ENCODE results near the gene BIN1. TPM values are rescaled to one million over a fixed set of nuclear protein-coding genes. Genes with fewer than 3 reads are reported as not detected.

BIN1 gene
- total RNA-seq, 1 experiment from 2014 or later: 31.8 TPM

DNA sequence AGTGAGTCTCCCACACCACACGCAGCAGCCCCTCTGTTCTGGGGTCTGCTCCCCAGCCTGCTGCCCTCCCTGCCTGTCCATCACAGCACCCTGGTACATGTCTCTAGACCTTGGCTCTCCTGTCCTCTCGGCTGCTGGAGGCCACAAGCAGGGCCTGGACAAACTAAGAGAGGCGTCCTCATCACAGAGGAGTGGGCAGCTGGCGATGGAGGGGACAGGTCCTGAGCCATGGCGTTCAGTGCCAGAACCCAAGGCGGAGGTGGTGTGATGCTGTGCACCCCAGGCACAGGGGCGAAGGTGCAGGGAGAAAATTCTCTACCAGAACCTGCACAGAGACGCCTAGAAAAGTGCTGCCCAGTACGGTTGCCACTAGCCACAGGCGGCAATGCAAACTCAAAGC lies 47.4 kb downstream of the BIN1 start:
- Histone ChIP-seq H3K4me3 (replicated peaks in 1 of 2; ENCODE audit: low read depth in 1 of 2, low read length in 2 of 2) (no peak overlapping the region), H3K36me3 (ENCODE audit: control insufficient read depth in 1 of 2, insufficient read depth in 2 of 2, low read length in 2 of 2) (no peaks in the 10 kb centered on the region; a peak in 1 of 4 replicates), H2AFZ (ENCODE audit: low read depth, low read length, poor library complexity, severe bottlenecking) (no peak overlapping the region), H3K27ac (ENCODE audit: low read depth, low read length) (no peak overlapping the region), H3K4me2 (ENCODE audit: low read length) (no peak overlapping the region), H3K9me2 (ENCODE audit: insufficient read depth) (no peaks in the 10 kb centered on the region), H3K79me2 (ENCODE audit: insufficient read depth, low read length) (no peaks in the 10 kb centered on the region), H3K4me1 (ENCODE audit: control insufficient read depth in 1 of 2, insufficient read depth in 2 of 2, low read length in 2 of 2) (peaks cover 9 to 22% of the 10 kb centered on the region in 2 experiments), H4K20me1 (ENCODE audit: insufficient read depth) (no peaks in the 10 kb centered on the region), H3K9me3 (ENCODE audit: control insufficient read depth in 1 of 2, insufficient read depth in 1 of 2, low read depth in 1 of 2, low read length in 2 of 2) (no peaks in the 10 kb centered on the region), H3K9ac (ENCODE audit: low read length) (no peak overlapping the region), H3K27me3 (ENCODE audit: insufficient read depth, low read length) (no peaks in the 10 kb centered on the region)
- no peak for DNase-seq (ENCODE audit: low read depth, low spot score)
- TF ChIP-seq CBX3 (IDR thresholded peaks at IDR 0.05; ENCODE audit: low read depth) (no peak), EZH2phosphoT487 (IDR thresholded peaks at IDR 0.05; ENCODE audit: borderline replicate concordance) (no peak), POLR2A (IDR thresholded peaks at IDR 0.05; ENCODE audit: borderline replicate concordance, extremely low read depth, insufficient read depth, insufficient read length) (no peak), ZNF274 (IDR thresholded peaks at IDR 0.05; ENCODE audit: low read depth, low read length) (no peak), SRF (IDR thresholded peaks at IDR 0.05; ENCODE audit: low read depth) (no peak), SP1 (IDR thresholded peaks at IDR 0.05; ENCODE audit: low read depth) (no peak), EGR1 (IDR thresholded peaks at IDR 0.05; ENCODE audit: low read depth) (no peak), POLR2AphosphoS5 (IDR thresholded peaks at IDR 0.05; ENCODE audit: low read depth, low read length) (no peak), EZH2 (IDR thresholded peaks at IDR 0.05) (no peak)
- intact Hi-C loops (cut with micrococcal nuclease): no loop called here
- ChIA-PET POLR2A (no interaction called here), RAD21 (ENCODE audit: low non-redundant PET in 1 of 2, low total read pairs in 2 of 2, uncharacterized antibody in 2 of 2, unreplicated experiment in 2 of 2) (no interaction called here), CTCF (no interaction called here)
- no peak for ATAC-seq
- no TSS peak for BruUV-seq (replicated peaks)

DNA sequence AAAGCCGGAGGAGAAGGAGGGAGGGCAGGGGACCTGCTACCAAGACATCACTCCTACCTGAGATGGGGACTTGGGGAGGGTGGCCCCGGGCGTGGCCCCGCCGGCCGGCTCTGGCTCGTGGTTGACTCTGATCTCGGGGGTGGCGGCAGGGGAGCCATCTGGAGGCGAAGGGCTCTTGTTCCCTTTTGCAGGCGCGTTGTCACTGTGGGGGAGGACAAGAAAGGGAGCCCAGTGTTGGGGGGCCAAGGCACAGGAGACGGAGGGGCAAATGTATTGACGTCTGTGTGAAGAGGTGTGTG lies 48.1 kb downstream of the BIN1 start:
- Histone ChIP-seq H3K4me2 (ENCODE audit: low read length) (no peak overlapping the region), H3K27ac (ENCODE audit: low read depth, low read length) (no peak overlapping the region), H3K9me2 (ENCODE audit: insufficient read depth) (no peaks in the 10 kb centered on the region), H3K9ac (ENCODE audit: low read length) (no peak overlapping the region), H3K4me1 (ENCODE audit: control insufficient read depth in 1 of 2, insufficient read depth in 2 of 2, low read length in 2 of 2) (peaks cover 2 to 22% of the 10 kb centered on the region in 2 experiments), H3K27me3 (ENCODE audit: insufficient read depth, low read length) (no peaks in the 10 kb centered on the region), H3K9me3 (ENCODE audit: control insufficient read depth in 1 of 2, insufficient read depth in 1 of 2, low read depth in 1 of 2, low read length in 2 of 2) (no peaks in the 10 kb centered on the region), H3K36me3 (ENCODE audit: control insufficient read depth in 1 of 2, insufficient read depth in 2 of 2, low read length in 2 of 2) (no peaks in the 10 kb centered on the region; a peak in 1 of 4 replicates), H3K79me2 (ENCODE audit: insufficient read depth, low read length) (no peaks in the 10 kb centered on the region), H3K4me3 (replicated peaks in 1 of 2; ENCODE audit: low read depth in 1 of 2, low read length in 2 of 2) (no peak overlapping the region), H2AFZ (ENCODE audit: low read depth, low read length, poor library complexity, severe bottlenecking) (no peak overlapping the region), H4K20me1 (ENCODE audit: insufficient read depth) (no peaks in the 10 kb centered on the region)
- BruUV-seq (replicated peaks): no TSS peak
- ChIA-PET CTCF (no interaction called here), RAD21 (ENCODE audit: low non-redundant PET in 1 of 2, low total read pairs in 2 of 2, uncharacterized antibody in 2 of 2, unreplicated experiment in 2 of 2) (no interaction called here), POLR2A (no interaction called here)
- TF ChIP-seq ELF1 (IDR thresholded peaks at IDR 0.05; ENCODE audit: borderline replicate concordance, low read depth): no peak
- TF ChIP-seq POLR2A (IDR thresholded peaks at IDR 0.05; ENCODE audit: borderline replicate concordance, extremely low read depth, insufficient read depth, insufficient read length): no peak
- no peak for TF ChIP-seq CEBPB (IDR thresholded peaks at IDR 0.05; ENCODE audit: low read depth)
- no peak for TF ChIP-seq SRF (IDR thresholded peaks at IDR 0.05; ENCODE audit: low read depth)
- TF ChIP-seq SIN3A (IDR thresholded peaks at IDR 0.05; ENCODE audit: low read depth): no peak
- TF ChIP-seq, protein P1, sequence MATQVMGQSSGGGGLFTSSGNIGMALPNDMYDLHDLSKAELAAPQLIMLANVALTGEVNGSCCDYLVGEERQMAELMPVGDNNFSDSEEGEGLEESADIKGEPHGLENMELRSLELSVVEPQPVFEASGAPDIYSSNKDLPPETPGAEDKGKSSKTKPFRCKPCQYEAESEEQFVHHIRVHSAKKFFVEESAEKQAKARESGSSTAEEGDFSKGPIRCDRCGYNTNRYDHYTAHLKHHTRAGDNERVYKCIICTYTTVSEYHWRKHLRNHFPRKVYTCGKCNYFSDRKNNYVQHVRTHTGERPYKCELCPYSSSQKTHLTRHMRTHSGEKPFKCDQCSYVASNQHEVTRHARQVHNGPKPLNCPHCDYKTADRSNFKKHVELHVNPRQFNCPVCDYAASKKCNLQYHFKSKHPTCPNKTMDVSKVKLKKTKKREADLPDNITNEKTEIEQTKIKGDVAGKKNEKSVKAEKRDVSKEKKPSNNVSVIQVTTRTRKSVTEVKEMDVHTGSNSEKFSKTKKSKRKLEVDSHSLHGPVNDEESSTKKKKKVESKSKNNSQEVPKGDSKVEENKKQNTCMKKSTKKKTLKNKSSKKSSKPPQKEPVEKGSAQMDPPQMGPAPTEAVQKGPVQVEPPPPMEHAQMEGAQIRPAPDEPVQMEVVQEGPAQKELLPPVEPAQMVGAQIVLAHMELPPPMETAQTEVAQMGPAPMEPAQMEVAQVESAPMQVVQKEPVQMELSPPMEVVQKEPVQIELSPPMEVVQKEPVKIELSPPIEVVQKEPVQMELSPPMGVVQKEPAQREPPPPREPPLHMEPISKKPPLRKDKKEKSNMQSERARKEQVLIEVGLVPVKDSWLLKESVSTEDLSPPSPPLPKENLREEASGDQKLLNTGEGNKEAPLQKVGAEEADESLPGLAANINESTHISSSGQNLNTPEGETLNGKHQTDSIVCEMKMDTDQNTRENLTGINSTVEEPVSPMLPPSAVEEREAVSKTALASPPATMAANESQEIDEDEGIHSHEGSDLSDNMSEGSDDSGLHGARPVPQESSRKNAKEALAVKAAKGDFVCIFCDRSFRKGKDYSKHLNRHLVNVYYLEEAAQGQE (IDR thresholded peaks at IDR 0.05; ENCODE audit: low read depth): no peak
- TF ChIP-seq ZNF274 (IDR thresholded peaks at IDR 0.05; ENCODE audit: low read depth, low read length): no peak
- TF ChIP-seq, protein P2, sequence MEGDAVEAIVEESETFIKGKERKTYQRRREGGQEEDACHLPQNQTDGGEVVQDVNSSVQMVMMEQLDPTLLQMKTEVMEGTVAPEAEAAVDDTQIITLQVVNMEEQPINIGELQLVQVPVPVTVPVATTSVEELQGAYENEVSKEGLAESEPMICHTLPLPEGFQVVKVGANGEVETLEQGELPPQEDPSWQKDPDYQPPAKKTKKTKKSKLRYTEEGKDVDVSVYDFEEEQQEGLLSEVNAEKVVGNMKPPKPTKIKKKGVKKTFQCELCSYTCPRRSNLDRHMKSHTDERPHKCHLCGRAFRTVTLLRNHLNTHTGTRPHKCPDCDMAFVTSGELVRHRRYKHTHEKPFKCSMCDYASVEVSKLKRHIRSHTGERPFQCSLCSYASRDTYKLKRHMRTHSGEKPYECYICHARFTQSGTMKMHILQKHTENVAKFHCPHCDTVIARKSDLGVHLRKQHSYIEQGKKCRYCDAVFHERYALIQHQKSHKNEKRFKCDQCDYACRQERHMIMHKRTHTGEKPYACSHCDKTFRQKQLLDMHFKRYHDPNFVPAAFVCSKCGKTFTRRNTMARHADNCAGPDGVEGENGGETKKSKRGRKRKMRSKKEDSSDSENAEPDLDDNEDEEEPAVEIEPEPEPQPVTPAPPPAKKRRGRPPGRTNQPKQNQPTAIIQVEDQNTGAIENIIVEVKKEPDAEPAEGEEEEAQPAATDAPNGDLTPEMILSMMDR (IDR thresholded peaks at IDR 0.05 in 2 of 3, conservative IDR thresholded peaks at IDR 0.05 in 1 of 3; ENCODE audit: borderline replicate concordance in 1 of 3, insufficient read depth in 1 of 3, low read depth in 2 of 3, low read length in 2 of 3): no peak
- no peak for TF ChIP-seq EZH2 (IDR thresholded peaks at IDR 0.05)
- no peak for TF ChIP-seq FOSL1 (IDR thresholded peaks at IDR 0.05; ENCODE audit: low read depth)
- TF ChIP-seq EZH2phosphoT487 (IDR thresholded peaks at IDR 0.05; ENCODE audit: borderline replicate concordance): no peak
- intact Hi-C loops (cut with micrococcal nuclease): no loop called here
- ATAC-seq (no peak), DNase-seq (ENCODE audit: low read depth, low spot score) (no peak)
